GM18498 (cell line): ENCODE measurements around the gene MAPK4.

Experiments
- ATAC-seq: cut with Tn5 transposase; IDR thresholded peaks from one replicate; pipeline ENCODE4 v1.9.1; 2021; ENCODE audit warnings: mild to moderate bottlenecking, moderate library complexity; ENCODE audit not compliant: unreplicated experiment

MAPK4 gene

GRCh38 chr18:50717563-50717962 is 157.7 kb downstream of the MAPK4 start:
- no peak for ATAC-seq

- ATAC-seq, result no peak
Measured at GRCh38 chr18:50719471-50720324, 159.8 kb downstream of the MAPK4 start.

DNA sequence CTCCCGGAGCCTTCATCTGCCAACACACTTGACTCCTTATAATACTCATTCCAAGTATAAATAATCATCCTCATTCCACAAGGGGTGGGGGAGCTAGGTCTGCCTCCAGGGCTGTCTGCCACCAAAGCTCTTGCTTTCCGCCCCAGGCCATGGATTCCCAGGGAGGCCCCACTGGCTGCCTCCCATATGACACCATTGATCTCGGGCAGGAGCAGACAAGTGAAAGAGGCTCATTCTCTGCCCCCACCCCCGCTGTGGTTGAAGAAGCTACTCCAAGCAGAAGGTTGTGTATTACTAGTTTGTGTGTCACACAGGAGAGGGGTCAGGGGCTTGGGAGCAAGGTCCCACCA is 160.4 kb downstream of the MAPK4 start:
- no peak for ATAC-seq

DNA sequence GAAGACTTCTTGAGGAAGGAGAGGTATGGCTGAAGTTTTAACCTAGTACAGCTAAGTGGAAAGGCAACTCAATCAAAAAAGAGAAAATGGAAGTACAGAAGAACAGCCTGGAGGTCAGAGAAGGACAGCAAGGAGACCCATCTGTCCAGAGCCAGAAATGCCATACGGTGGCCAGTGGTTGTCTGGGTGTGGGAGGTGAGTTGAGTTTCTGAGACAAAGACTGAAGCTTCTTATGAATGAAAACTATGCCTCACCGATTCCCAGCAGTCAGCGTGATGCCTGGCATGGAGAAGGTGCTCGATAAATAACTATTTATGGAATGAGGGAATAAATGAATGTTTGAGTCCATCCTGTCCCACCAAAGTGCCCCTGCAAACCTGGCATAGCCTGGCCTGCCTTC is 161.1 kb downstream of the MAPK4 start:
- ATAC-seq, result no peak

GRCh38 chr18:50721451-50722120 is 161.7 kb downstream of the MAPK4 start:
- no peak for ATAC-seq

GRCh38 chr18:50722311-50722710 is 162.4 kb downstream of the MAPK4 start:
- ATAC-seq, result no peak

DNA sequence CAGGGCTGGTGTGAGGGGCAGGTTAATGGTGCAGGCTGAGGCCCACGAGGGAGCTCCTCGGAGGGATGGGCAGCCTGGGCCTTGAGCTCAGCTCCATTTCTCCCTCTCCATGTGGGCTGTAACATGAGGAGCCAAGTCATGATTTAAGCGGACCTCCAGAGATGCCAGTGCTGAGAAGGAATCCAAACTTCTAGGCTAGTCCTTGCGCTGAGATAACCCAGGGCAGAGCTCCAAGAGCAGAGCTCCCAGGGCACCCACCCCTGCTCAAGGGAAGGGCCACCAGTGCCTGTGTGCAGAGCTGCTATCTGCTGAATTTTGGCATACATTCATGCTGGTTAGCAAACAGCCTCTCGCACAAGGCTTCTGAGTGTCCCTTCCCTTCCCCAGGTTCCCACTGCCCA is 164.9 kb downstream of the MAPK4 start:
- no peak for ATAC-seq

DNA sequence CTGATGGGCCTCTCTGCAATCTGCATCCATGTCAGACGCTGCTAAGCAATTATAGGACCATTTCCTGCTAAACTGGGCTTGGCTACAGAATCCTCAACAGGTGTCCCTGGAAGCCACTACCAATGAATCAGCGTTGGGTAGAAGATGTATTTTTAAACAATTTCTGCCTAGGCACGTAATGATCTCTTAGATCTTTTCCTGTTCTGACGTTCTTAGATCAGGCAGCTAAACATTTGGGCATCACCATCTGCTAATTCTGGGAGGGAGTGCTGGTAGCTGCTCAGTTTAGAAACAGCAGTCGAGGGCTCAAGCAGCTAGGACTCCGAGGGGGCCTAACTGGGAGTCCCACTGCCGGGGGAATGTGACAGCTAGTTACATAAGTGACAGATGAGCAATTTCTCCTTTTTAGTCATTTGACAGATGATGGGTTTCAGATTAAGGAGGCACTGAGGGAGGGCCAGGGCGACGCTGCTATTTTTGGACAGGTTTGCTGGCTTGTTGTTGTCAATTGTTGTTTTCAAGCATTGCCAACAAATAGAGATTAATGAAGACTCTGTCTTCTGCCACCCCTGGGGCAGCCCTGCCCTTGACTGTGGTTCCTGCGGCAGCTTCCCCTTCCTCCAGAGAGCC is 167.2 kb downstream of the MAPK4 start:
- ATAC-seq, result peak; percentile 78

DNA sequence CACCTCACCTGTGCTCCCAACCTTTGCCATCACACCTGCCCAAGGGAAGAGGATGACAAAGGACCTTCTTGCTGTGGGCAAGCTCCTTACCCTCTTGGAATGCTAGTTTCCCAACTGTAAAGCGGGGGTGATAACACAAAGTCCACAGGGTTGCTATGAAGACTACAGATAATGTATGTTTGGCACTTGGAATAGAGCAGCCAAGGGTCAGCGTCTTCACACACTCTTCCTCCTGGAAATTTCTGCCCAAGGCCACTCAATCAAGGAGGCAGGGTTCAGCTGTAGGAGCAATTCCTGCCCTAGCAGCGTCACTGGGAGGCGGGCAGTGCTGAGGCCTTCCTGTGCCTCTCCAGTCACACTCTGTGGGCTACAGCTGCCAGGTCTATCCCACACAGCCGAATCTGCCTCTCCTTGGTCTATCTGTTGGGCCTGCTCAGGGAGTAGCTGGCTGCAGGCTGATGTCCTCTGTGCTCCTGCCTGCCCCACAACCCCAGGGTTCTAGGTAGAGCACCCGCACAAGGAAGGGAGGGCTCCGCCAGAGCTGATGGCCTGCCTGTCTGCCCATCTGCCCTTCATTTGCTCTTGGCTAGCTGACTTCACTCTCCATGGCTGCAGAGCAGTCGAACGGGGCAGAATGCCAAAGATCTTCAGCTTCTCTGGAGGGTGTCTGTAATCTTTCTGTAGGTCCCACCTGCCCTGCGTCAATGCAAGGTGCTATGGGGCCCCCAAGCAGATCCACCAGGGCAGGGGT is 168.0 kb downstream of the MAPK4 start:
- ATAC-seq, result no peak

- no peak for ATAC-seq
Measured at GRCh38 chr18:50729376-50729775, 169.5 kb downstream of the MAPK4 start.

DNA sequence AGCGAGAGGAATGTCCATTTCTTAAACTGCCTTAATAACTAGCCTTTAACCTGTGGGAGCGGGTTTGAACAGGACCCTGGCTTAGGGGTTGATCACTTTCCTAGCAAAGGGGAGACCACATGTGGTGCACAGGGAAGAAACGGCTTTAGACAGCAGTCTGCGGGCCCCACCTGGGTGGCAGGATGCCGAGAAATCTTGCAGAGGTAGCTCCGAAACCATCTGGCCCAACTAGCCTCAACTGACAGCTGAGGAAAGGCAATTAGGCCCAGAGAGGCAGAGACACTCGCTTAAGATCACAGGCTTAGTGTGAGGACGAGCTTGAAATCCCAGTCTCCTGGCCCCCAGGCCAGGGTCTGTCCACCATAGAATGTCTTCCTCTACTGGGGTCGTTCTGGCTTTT is 170.1 kb downstream of the MAPK4 start:
- ATAC-seq, result no peak

- ATAC-seq, result no peak
Measured at GRCh38 chr18:50734342-50734741, 174.5 kb downstream of the MAPK4 start.

DNA sequence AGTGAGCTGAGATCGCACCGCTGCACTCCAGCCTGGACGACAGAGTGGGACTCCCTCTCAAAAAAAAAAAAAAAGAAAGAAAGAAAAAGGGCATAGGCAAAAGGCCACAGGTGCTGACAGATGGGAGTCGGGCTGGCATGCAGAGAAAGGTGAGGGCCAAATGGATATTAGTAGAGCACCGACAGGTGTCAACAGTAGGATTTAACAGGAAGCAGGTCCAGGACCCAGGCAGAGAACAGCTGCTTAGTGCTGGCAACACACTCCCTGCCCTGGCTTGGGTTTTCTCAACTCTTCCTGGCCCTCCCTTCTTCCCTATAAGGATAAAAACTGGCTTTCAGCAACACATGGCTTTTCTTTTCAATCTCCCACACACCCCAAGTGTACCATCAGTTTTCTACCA is 175.0 kb downstream of the MAPK4 start:
- no peak for ATAC-seq

GRCh38 chr18:50737127-50737526 is 177.2 kb downstream of the MAPK4 start:
- ATAC-seq, result no peak

DNA sequence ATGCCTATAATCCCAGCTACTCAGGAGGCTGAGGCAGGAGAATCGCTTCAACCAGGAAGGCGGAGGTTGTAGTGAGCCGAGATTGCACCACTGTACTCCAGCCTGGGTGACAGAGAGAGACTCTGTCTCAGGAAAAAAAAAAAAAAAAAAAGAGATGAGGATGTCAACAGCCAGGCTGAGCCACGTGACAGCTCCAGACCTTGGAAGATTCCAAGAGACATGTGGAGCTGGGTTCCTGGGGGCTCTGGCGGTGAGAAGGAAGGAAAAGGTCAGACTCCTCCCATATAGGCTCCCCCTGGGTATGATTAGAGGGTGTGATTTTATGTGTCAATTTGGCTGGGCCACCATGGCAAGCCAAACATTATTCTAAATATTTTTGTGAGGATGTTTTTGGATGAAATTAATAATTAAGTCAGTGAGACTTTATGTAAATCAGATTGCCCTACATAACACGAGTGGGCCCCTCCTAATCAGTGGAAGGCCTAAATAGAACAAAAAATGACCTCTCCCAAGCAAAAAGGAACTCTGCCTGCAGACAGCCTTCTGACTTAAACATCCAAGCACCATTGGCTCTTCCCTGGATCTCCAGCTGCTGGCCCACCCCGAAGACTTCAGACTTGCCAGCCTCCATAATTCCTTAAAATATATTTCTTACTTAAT is 178.3 kb downstream of the MAPK4 start:
- ATAC-seq, result no peak

- no peak for ATAC-seq
Measured at GRCh38 chr18:50742952-50743351, 183.1 kb downstream of the MAPK4 start.

DNA sequence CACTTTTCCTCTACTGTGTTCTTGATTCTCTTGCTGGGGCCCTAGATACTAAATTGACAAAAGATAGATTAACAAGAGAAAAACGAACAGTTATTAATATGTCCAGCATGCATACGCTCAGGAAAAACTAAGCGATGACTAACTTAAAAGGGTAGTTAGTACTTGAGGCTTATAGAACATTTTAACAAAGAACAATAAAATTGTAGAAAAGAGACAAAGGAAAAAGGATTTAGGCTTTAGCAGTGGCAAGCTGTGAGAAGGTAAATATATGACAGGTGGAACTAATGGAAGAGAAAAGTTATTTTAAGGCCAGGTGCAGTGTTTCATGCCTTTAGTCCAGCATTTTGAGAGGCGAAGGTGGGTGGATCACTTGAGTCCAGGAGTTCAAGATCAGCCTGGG is 184.4 kb downstream of the MAPK4 start:
- ATAC-seq, result no peak

GRCh38 chr18:50745945-50746344 is 186.1 kb downstream of the MAPK4 start:
- no peak for ATAC-seq

- no peak for ATAC-seq
Measured at GRCh38 chr18:50747849-50748242, 188.0 kb downstream of the MAPK4 start.

DNA sequence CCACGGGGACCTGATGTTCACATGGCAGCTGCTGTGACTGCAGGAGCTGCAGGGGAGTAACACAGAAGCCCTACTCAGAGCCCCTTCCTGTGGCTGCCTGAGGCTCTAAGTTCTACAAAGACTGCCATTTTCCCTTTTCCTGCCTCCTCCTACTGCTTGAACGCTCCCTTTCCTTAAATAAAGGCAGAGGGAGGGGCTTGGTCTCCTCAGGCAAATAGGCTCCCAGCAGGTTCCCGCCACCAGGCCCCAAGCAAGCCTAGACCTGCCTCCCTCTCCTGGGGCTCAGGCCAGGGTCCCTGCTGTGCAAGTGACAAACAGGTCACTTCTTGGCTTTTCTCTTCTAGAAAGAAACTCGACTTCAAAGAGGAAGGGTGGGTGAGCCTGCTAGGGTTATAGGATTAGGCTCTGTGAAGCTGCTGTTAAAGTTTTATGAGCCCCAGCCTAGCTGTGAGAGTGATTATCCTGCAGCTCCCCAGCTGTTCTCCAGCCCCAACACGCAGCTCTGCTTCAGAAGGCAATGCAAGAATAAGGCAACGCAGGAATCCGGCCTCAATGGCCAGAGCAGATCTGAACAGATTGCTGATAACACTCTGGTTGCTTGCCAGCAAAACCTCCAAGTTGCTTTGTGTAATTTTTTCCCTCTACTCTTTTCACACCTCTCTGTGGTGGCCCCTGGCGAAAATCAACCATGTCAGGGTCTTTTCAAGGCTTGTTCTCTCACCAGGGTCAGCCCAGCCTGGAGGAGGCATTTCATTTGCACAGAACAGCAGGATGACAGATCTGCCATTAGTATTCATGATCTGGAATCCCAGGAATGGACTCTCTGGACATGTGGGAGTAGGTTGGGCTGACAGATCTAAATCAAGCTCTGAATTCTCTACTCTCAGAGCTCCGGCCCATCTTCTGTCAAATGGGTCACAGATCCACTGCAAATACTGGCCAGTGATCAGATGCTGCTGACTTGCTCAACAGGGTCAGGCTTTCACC is 188.6 kb downstream of the MAPK4 start:
- ATAC-seq, result no peak
